ENCODE data around the gene SCGB1C1.

Gene SCGB1C1

GRCh38 chr11:205221-206001, 12.5 kb downstream of the SCGB1C1 start:
- DNase-seq (ENCODE audit: low read depth) = no peak

GRCh38 chr11:206002-206384, 13.1 kb downstream of the SCGB1C1 start:
- no peak for DNase-seq (ENCODE audit: low read depth)

GRCh38 chr11:206526-207207, 13.8 kb downstream of the SCGB1C1 start:
- DNase-seq (ENCODE audit: low read depth) = no peak

GRCh38 chr11:207208-207862, 14.5 kb downstream of the SCGB1C1 start, which contains the start of the genes BET1L and RIC8A:
TSS of gene BET1L (minus strand) at chr11:207399. CDS start at chr11:207321, 78 bp downstream.
TSS of gene RIC8A (plus strand) at chr11:207708. CDS start at chr11:208855, 1,147 bp downstream.
- peak; percentile 91 for DNase-seq (ENCODE audit: low read depth)

- DNase-seq (ENCODE audit: low read depth) = no peak
Observed at GRCh38 chr11:207863-208180, 14.9 kb downstream of the SCGB1C1 start.

GRCh38 chr11:208181-208916, 15.5 kb downstream of the SCGB1C1 start:
- DNase-seq (ENCODE audit: low read depth) = peak; percentile 52

- no peak for DNase-seq (ENCODE audit: low read depth)
Observed at GRCh38 chr11:208917-209260, 16.0 kb downstream of the SCGB1C1 start.

GRCh38 chr11:209275-210121, 16.6 kb downstream of the SCGB1C1 start:
- DNase-seq (ENCODE audit: low read depth) = no peak

GRCh38 chr11:210122-210802, 17.4 kb downstream of the SCGB1C1 start:
- DNase-seq (ENCODE audit: low read depth) = no peak

- DNase-seq (ENCODE audit: low read depth) = no peak
Observed at GRCh38 chr11:210803-211180, 17.9 kb downstream of the SCGB1C1 start.

GRCh38 chr11:211295-211694, 18.4 kb downstream of the SCGB1C1 start:
- DNase-seq (ENCODE audit: low read depth) = no peak

- DNase-seq (ENCODE audit: low read depth) = no peak
Observed at GRCh38 chr11:211741-212140, 18.9 kb downstream of the SCGB1C1 start.

GRCh38 chr11:212150-213100, 19.5 kb downstream of the SCGB1C1 start:
- no peak for DNase-seq (ENCODE audit: low read depth)

GRCh38 chr11:213111-213510, 20.2 kb downstream of the SCGB1C1 start:
- DNase-seq (ENCODE audit: low read depth) = no peak

- no peak for DNase-seq (ENCODE audit: low read depth)
Observed at GRCh38 chr11:214083-214482, 21.2 kb downstream of the SCGB1C1 start.

- no peak for DNase-seq (ENCODE audit: low read depth)
Observed at GRCh38 chr11:215581-216037, 22.7 kb downstream of the SCGB1C1 start.

GRCh38 chr11:216081-216974, 23.4 kb downstream of the SCGB1C1 start:
- DNase-seq (ENCODE audit: low read depth) = no peak

GRCh38 chr11:217704-218103, 24.8 kb downstream of the SCGB1C1 start:
- no peak for DNase-seq (ENCODE audit: low read depth)

All from stimulated activated CD8-positive, alpha-beta memory T cell treated with anti-CD3 and anti-CD28 coated beads, Interleukin-15, amount 100 ng/mL, for 1 hour (primary cell).